Lung (tissue), 12 donors: ENCODE data around the gene STARD7. TPM values are rescaled to one million over a fixed set of nuclear protein-coding genes. Genes with fewer than 3 reads are reported as not detected.
A peak's percentile ranks its signal among the peaks of the same experiment; 100 is the strongest.

Experiments
- ATAC-seq: fragments of 200-7000 bp; cut with Tn5 transposase; one replicate; pipeline ENCODE4 v1.9.1; 2020; ENCODE audit warnings: moderate number of reproducible peaks; ENCODE audit not compliant: insufficient read depth, low FRiP score
- DNase-seq, 3 donors: peaks; one replicate each; pipeline ENCODE4 v3.0.0-alpha.2; 2013 to 2017
- H3K27ac ChIP-seq, 2 donors: one replicate each; pipeline ENCODE4 v1.5.1; 2013; ENCODE audit warnings: mild to moderate bottlenecking in 2 of 2, moderate library complexity in 2 of 2, control low read depth in 1 of 2, inconsistent platforms in 1 of 2, low read depth in 1 of 2, low read length in 1 of 2
- H3K27me3 ChIP-seq, 3 donors: one replicate each; pipeline ENCODE4 v1.5.1; 2013; ENCODE audit warnings: low read length in 2 of 3; ENCODE audit not compliant: control insufficient read depth in 3 of 3, insufficient read depth in 3 of 3
- H3K36me3 ChIP-seq, 4 donors: one replicate each; pipeline ENCODE4 v1.5.1; 2013; ENCODE audit warnings: low read length in 4 of 4, mild to moderate bottlenecking in 1 of 4, moderate library complexity in 1 of 4; ENCODE audit not compliant: control insufficient read depth in 4 of 4, insufficient read depth in 4 of 4
- H3K4me1 ChIP-seq, 5 donors: one replicate each; pipeline ENCODE4 v1.5.1; 2013; ENCODE audit warnings: low read length in 5 of 5, mild to moderate bottlenecking in 2 of 5, moderate library complexity in 1 of 5; ENCODE audit not compliant: control insufficient read depth in 5 of 5, insufficient read depth in 5 of 5
- H3K4me3 ChIP-seq: one replicate; pipeline ENCODE4 v1.5.1; 2013; ENCODE audit warnings: mild to moderate bottlenecking, control low read depth, moderate library complexity
- H3K9ac ChIP-seq, 2 donors: one replicate each; pipeline ENCODE4 v1.5.1; 2013; ENCODE audit warnings: low read length in 2 of 2, control low read depth in 1 of 2; ENCODE audit not compliant: insufficient read depth in 1 of 2
- H3K9me3 ChIP-seq, 4 donors: one replicate each; pipeline ENCODE4 v1.5.1; 2013; ENCODE audit warnings: low read length in 3 of 4, mild to moderate bottlenecking in 1 of 4, moderate library complexity in 1 of 4; ENCODE audit not compliant: control insufficient read depth in 4 of 4, insufficient read depth in 3 of 4
- WGBS, 2 donors: extraction: QIAGEN DNeasy Blood & Tissue Kit; methylation state at CpG; one replicate each; pipeline ENCODE4 v1.1.7; 2013; 5-methylcytosine and 5-hydroxymethylcytosine counted together
- polyA plus RNA-seq, 2 donors: library from polyadenylated mRNA; stranded (reverse); fragments of 200-250 nt; gene quantifications; one replicate each; pipeline ENCODE4 v1.2.1, GENCODE V29; 2013
- total RNA-seq, 2 donors: library from RNA; depleted of rRNA in 1 of 2; stranded (reverse); fragments of >200 nt in 1 of 2; gene quantifications; one replicate each; pipeline ENCODE4 v1.2.1, GENCODE V29; 2014 to 2021
- TF ChIP-seq, protein P1 (sequence below): IDR thresholded peaks from 2 replicates; pipeline ENCODE4 v1.5.1; 2012; ENCODE audit warnings: mild to moderate bottlenecking; ENCODE audit errors: control extremely low read depth, extremely low read depth
- donor health status: control.
- donor health status: control.
- donor health status: Bipolar disorder and iron deficiency.
- donor health status: healthy.
- donor health status: DM: yes; HTN: yes; CAD: no.

Gene STARD7
- total and polyA plus RNA-seq, 4 donors, result 52.2 to 141 (median 92.9) TPM

DNA sequence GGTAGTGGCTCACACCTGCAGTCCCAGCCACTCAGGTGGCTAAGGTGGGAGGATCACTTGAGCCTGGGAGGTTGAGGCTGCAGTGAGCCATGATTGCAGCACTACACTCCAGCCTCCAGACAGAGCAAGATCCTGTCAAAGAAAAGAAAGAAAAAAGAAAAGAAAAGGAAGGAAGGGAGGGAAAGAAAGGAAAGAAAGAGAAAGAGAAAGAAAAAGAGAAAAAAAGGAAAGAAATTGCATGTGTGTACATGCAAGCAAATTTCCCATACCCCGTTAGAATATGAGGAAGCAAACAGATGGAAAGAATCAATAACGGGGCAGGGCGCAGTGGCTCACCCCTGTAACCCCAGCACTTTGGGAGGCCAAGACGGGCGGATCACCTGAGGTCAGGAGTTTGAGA lies 39.3 kb upstream of the STARD7 start:
- peaks cover 0 to 12% (median 6%) of the 10 kb centered on the region in 5 donors for H3K4me1 ChIP-seq
- 81 to 87% methylated on average over 5 of the region's 5 CpGs for WGBS, 2 donors
- TF ChIP-seq, protein P1, sequence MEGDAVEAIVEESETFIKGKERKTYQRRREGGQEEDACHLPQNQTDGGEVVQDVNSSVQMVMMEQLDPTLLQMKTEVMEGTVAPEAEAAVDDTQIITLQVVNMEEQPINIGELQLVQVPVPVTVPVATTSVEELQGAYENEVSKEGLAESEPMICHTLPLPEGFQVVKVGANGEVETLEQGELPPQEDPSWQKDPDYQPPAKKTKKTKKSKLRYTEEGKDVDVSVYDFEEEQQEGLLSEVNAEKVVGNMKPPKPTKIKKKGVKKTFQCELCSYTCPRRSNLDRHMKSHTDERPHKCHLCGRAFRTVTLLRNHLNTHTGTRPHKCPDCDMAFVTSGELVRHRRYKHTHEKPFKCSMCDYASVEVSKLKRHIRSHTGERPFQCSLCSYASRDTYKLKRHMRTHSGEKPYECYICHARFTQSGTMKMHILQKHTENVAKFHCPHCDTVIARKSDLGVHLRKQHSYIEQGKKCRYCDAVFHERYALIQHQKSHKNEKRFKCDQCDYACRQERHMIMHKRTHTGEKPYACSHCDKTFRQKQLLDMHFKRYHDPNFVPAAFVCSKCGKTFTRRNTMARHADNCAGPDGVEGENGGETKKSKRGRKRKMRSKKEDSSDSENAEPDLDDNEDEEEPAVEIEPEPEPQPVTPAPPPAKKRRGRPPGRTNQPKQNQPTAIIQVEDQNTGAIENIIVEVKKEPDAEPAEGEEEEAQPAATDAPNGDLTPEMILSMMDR, result no peak

DNA sequence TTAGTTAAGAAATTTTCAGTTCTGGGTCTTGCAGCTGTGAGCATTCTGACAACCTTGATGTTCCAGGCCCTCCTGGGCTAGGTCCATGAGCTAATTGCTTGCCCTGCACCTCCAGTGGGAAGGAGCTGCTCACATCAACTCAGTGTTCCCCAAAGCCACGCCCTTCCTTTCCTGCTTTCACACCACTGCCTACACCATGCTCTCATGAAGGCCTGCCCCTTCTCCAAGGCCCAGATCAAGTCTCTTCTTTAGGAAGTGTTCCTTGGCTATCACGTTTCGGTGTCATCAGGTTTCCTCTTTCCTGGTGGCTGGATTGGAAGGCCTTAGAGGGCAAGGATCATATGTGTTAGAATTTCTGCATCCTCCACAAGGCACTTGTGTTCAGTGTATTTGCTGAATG lies 38.4 kb upstream of the STARD7 start:
- Histone ChIP-seq H3K9me3 (no peaks in the 10 kb centered on the region), H3K9ac (no peak overlapping the region), H3K4me1 (peaks cover 0 to 7% (median 4%) of the 10 kb centered on the region in 5 donors), H3K27me3 (no peaks in the 10 kb centered on the region), H3K4me3 (no peak overlapping the region), H3K36me3 (peaks cover 0 to 10% (median 4%) of the 10 kb centered on the region in 4 donors), H3K27ac (peak overlapping the region in 1 of 2 donors; percentile 68)
- ATAC-seq, result no peak
- WGBS, 2 donors, result 46 to 65% methylated on average over 3 of the region's 3 CpGs
- DNase-seq, result no peak
- TF ChIP-seq, protein P1, result no peak

More for the DNA sequence above, 39.3 kb upstream of the STARD7 start:
- H3K4me3 ChIP-seq, result no peak overlapping the region
- ATAC-seq (no peak), DNase-seq (no peak)
- no peaks in the 10 kb centered on the region for H3K27me3 ChIP-seq
- H3K27ac ChIP-seq, result no peak overlapping the region
- H3K36me3 ChIP-seq, result peaks cover 0 to 18% (median 9%) of the 10 kb centered on the region in 4 donors
- H3K9me3 ChIP-seq, result no peaks in the 10 kb centered on the region
- no peak overlapping the region for H3K9ac ChIP-seq

DNA sequence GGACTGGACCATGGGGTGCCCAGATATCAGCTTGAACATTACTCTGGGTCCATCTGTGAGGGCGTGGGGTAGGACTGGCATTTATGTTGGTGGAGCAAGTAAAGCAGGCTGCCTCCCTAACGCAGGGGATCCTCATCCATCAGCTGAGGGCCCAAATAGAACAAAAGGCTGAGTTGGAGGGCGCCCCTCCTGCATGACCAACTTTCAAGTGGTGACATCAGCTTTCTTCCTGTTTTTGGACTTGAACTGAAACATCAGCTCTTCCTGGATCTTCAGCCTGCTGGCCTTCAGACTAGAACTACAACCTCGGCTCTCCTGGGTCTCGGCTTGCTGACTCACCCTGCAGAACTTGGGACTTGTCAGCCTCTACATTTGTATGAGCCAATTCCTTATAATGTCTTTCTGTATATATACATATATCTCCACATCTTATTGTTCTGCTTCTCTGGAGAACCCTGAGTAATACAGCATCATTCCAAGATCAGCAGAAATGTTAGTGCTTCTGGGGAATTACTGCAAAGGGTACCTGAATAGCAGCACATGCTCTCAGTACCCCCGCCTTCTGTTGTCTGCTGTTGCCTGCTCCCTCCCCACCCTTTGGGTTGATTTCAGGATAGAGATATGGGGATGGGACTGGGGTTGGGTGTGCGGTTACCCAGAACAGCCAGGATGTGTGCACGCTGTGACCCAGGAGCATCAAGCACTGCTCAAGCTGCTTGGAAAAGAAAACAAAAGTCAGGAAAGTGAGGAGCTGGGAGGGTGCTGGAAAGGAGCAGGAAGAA lies 37.2 kb upstream of the STARD7 start:
- Histone ChIP-seq H3K9me3 (no peaks in the 10 kb centered on the region), H3K4me3 (no peak overlapping the region), H3K36me3 (peaks cover 0 to 7% (median 2%) of the 10 kb centered on the region in 4 donors), H3K27me3 (no peaks in the 10 kb centered on the region), H3K4me1 (peaks cover 0 to 10% (median 0%) of the 10 kb centered on the region in 5 donors), H3K27ac (peak overlapping the region in 1 of 2 donors; percentile 68), H3K9ac (no peak overlapping the region)
- WGBS, 2 donors, result 78 to 79% methylated on average over 8 of the region's 8 CpGs
- TF ChIP-seq, protein P1, result no peak
- DNase-seq, result peak in 1 of 3 donors; percentile 12
- peak; percentile 70 for ATAC-seq
